ENCODE data around the gene SEMA6A. TPM values are rescaled to one million over a fixed set of nuclear protein-coding genes. Genes with fewer than 3 reads are reported as not detected.
"Not testable (repeated sequence)": the region's sequence is repeated elsewhere in the genome, so short reads cannot be mapped to it uniquely, and the experiment has no call there.

Gene SEMA6A
- polyA plus RNA-seq, 3 donors, result 4.2 to 6.0 (median 5.8) TPM

DNA sequence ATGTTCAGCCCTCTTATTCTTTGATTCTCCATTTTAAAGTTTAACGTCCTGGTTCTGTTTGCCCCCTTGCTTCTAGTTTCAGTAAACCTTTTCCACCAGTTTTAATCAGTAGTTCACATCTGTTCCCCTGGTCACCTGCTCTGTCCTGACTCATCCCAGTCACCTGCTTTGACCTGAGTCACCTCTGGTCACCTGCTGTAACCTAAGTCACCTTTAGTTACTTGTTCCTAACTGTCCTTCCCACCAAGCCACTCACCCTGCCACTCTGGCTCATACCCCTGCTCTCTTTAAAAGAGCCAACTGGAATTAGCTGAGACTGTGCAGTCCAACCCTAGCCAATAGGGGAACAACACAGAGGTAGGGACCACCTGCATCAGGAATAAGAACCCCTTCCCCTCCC, 43.0 kb downstream of the SEMA6A start:
- WGBS, 3 donors, result 67 to 91% (median 86%) methylated on average over 1 of the region's 1 CpG
- no peak overlapping the region for H3K27ac ChIP-seq (ENCODE audit: low read depth, low read length)

DNA sequence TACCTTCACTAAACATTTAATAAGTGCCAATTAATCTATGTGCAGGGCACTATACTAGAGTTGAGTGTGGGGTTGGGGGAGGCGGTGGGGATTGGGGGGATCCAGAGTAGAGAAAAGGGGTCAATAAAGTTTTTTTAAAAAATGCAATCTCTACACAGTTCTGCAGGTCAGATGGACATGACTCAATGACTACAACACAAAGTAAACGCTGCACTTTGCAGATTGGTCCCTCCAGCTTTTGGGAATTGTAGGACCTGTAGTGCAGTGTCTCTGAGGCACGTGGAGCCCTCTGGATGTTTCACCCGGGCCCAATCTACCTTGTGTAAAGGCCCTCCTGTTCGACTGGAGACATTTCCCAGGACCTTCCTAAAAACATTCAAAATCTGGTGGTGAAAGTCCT, 43.5 kb downstream of the SEMA6A start:
- no peak overlapping the region for H3K27ac ChIP-seq (ENCODE audit: low read depth, low read length)
- WGBS, 3 donors, result 85 to 89% (median 86%) methylated on average over 5 of the region's 5 CpGs

DNA sequence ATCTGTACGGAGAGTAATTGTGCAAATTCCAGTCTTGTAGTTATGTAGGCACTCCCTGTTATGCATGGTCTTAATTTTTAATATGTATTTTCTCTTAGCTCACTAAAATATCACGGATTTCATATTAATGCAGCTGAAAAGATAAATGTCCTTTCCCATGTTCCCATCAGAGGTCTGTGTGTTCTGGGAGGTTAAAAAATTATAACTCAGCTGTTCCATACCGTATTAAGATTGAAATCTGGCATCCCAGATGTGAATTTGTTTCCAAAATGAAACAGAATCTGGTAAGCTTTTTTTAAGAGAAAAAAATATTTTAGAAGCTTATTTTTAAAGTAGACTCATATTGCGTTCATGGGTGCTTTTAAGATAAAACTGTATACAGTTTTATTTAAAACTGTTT, 44.3 kb downstream of the SEMA6A start:
- WGBS, 3 donors, result 68 to 72% (median 70%) methylated on average over 4 of the region's 4 CpGs
- no peak overlapping the region for H3K27ac ChIP-seq (ENCODE audit: low read depth, low read length)

DNA sequence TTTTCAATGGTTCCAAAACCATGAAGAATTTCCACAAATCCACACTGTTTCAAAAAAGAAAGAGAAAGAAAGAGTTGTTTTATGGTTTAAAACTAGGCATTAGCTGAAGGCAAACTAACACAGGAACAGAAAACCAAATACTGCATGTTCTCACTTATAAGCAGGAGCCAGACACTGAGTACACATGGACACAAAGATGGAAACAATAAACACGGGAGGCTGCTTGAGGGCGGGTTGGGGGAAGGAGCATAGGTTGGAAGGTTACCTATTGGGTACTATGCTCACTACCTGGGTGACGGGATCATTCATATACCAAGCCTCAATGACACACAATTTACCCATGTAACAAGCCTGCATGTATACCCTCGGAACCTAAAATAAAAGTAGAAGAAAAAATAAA, 45.0 kb downstream of the SEMA6A start:
- 80 to 89% (median 83%) methylated on average over 4 of the region's 4 CpGs for WGBS, 3 donors
- H3K27ac ChIP-seq (ENCODE audit: low read depth, low read length), result no peak overlapping the region

DNA sequence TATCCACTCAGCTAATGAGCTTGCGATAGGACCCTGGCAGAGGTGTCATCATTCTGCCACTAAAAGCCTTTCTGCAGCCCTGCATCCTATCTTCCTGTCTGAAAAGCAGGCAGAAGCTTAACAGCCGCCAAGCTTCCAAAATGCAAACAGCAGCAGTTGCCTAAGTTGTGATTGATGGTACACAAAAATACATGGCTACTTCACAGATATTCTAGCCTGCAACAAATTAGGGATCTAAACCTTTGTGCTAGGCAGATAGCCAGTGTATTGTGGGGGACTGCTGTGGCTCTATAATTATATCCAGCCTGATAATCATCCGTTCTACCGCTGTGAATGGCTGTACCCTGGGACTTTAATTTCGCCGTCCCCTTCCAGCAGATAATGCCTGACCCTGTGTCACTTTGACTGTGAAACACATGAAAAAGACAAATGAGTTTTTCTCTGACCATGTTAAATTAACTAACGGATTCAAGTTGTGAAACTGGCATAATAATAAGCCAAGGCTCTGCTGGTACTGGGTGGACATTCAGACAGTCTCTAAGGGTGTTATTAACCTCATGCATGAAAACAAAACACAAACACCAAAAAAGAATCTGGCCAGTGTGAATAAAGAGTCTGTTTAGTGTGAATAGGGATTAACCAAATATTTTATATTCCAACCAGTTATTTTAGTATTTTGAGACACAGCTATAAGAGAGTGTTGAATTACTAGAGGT, 45.9 kb downstream of the SEMA6A start:
- no peak overlapping the region for H3K27ac ChIP-seq (ENCODE audit: low read depth, low read length)
- WGBS, 3 donors, result 51 to 64% (median 56%) methylated on average over 7 of the region's 7 CpGs

DNA sequence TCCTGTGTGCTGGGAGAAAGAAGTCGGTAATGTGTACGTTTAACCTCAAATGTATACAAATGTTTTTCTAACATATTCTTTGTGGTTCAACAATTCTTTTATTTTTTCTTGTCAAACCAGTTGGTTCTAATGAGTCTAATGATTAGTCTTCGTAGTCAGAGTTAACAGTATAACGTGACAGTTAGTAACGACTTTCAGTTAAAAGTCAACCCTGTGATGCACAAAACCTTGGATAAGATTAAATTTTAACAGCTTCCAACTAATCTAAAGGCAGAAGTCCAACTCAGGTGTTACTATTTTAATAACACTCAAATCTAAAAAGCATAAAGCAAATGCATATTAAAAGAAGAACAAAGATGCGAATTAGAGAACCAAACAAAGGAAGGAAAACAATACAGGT, 47.0 kb downstream of the SEMA6A start:
- no peak overlapping the region for H3K27ac ChIP-seq (ENCODE audit: low read depth, low read length)
- WGBS, 3 donors, result 37 to 87% (median 80%) methylated on average over 6 of the region's 6 CpGs

DNA sequence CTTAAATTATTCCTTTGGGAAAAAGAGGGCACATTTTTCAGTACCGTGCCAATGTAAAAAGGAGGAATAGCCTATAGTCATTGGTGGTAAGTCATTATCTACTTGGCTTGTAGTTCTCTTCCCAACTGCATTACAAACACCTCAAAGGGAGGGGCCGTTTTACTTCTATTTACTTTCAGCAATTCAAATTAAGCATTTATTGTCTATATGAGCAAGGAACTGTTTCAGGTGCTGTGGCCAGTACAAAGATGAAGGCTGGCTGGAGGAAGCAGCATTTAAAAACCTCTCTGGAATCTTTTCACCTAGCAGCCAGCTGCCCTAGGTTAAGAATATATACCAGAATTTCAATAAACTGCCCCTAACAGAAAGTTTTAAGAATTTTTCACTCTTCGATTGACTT, 48.9 kb downstream of the SEMA6A start:
- WGBS, 3 donors, result 71 to 96% (median 72%) methylated on average over 3 of the region's 3 CpGs
- H3K27ac ChIP-seq (ENCODE audit: low read depth, low read length), result no peak overlapping the region

DNA sequence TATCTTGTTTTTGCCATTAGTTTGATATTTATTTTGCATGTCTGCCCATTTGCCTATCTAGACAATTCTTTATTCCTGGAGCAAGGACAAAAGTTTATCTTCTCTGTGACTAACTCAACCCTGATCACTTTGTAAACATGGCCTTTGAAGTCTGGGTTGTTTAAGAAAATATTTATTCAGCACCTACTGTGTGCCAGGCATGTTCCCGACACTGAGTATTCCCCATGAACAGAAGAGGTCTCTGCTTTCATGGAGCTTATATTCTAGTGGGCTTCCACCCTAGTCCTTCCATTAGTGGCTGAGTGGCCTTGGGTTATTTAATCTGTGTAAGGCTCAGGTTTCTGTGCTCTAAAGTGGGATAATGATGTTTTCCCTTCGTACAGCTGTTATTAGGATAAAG, 49.7 kb downstream of the SEMA6A start:
- H3K27ac ChIP-seq (ENCODE audit: low read depth, low read length), result no peak overlapping the region
- WGBS, 3 donors, result 40 to 93% (median 90%) methylated on average over 2 of the region's 2 CpGs

DNA sequence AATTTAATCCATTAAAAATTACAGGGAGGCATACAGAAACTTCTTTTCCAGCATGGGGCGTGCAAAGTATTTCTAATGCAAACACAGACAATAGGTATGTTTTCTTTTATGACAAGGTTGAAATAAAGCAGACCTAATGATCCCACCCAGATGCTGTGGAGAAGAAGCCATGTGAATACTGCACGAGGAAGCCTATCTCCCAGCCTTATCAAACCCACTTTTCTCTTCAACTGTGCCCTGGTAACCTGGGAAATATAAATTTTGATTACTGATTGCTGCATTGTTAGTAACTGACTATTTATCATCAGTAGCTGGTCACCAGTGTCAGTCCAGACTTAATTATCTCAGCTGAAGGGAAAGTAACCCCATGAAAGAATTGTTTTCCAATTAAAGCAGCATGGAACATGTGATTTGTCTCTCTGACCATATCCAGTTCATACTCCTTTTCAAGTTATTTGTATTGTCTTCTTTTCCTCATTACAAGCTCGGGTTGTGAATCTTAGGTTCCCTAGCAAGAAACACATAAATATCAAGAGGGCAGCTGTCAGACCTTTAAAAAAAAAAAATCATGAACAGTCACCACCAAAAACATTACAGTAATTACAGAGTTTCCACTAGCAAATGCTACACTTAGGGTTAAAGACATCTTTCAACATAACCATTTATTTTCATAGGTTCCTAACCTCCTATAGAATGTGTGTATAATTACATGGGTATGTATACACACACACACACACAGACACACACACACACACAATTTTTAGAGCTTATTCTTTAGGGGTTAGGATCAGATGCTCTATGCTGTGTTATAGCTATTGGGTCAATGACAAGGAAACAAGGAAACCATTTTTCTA, 50.3 kb downstream of the SEMA6A start:
- H3K27ac ChIP-seq (ENCODE audit: low read depth, low read length), result no peak overlapping the region
- whole genome bisulfite sequencing, 3 donors, result 65 to 88% (median 86%) methylated on average over 3 of the region's 3 CpGs

DNA sequence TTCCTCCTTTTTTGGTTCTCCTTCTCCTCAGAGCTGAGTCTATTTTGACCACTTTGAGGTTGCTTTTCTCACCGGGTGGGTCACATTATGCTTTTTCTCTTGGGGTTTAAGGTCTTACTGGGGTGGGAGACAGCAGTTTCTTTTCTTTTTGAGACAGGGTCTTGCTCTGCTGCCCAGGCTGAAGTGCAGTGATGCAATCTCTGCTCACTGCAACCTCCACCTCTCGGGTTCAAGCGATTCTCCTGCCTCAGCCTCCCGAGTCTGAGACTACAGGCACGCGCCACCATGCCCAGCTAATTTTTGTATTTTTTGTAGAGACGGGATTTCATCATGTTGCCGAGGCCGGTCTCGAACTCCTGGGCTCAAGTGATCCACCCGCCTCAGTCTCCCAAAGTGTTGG, 51.4 kb downstream of the SEMA6A start:
- 96 to 97% (median 96%) methylated on average over 11 of the region's 11 CpGs for WGBS, 3 donors
- H3K27ac ChIP-seq (ENCODE audit: low read depth, low read length), result not testable (repeated sequence)

DNA sequence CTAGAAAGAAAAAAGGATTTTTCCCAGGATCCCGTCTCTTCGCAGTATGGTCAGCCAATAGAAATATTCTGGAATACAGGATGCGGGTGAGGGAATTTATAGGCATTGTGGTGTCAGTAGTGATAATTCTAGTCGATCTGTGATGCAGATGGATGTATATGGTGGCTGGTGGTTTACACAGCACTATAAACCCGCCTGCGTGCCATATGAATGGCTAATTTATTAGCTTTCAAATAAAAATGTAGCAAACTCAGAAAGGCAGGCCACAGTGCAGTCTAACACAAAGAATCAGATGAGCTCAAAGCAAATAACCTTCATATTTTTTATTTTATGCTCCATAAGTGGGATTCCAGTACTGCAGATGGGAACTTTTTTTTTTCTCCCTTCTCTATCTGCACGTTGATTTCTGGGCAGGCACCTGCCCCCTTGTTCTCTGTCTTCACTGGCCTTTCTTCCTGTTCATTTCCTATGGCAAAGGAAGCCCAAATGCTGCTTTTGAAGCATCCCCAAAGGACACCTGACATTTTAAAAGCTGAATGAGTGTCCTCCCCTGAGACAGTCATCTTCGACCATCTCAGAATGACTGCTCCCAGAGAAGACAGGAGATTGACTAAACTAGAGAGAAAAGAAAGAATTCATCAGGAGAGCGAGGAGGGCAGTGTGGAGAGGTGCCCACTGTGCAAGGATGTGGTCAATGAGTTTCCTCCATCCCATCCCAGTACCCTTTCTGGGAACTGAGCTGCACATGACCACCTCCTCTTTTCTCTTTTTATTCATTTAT, 52.1 kb downstream of the SEMA6A start:
- 84 to 88% (median 87%) methylated on average over 9 of the region's 9 CpGs for whole genome bisulfite sequencing, 3 donors
- no peak overlapping the region for H3K27ac ChIP-seq (ENCODE audit: low read depth, low read length)

DNA sequence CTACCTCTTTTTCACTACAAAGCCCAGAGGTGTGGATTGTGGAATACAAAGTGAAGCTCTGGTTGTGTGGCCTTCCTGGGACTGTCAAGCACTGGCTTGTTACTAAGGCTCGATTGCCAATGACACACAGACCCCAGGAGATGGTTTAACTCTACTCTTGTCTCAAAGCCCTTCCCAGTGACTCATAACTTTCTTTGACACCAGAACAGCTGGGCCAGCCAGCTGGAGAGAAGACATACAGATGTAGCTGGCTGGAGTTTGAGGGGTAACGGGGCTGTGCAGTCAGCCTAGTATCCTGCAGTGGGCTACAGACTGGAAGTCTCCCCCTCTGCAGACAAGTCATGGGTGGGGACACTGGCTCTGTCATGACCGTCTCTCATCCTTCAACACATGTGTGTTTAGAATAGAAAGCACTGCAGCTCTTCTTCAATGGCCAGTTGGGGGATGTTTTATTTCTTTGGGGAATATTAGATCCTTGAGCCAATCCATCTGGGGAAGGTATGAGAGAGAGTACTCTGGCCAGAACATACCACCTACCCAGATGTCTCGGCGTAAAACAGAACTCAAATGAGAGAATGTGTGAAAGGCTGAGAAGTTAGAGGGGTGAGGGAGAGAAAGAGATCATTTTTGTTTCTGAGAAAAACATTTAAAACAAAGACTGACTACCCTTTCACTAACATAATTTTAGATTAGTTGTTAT, 53.3 kb downstream of the SEMA6A start:
- no peak overlapping the region for H3K27ac ChIP-seq (ENCODE audit: low read depth, low read length)
- WGBS, 3 donors, result 65 to 84% (median 68%) methylated on average over 5 of the region's 5 CpGs

DNA sequence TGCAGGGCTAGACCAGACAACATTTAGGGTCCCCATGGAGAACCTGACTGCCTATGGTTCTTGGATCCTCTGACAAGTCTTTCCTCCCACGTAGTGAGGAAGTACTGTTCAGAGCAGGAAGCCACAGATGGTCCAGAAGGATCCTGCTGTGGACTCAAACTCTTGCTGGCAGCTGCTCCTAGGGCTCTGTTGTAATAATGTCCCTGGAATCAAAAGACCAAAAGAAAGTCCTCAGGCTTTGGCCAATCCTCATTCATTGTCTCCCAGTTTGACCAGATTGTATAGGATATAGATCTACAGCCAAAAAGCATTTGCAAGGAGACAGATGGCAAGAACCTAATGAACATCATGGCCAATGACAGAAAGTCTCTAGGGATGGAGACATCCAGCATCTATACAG, 53.9 kb downstream of the SEMA6A start:
- H3K27ac ChIP-seq (ENCODE audit: low read depth, low read length), result no peak overlapping the region

DNA sequence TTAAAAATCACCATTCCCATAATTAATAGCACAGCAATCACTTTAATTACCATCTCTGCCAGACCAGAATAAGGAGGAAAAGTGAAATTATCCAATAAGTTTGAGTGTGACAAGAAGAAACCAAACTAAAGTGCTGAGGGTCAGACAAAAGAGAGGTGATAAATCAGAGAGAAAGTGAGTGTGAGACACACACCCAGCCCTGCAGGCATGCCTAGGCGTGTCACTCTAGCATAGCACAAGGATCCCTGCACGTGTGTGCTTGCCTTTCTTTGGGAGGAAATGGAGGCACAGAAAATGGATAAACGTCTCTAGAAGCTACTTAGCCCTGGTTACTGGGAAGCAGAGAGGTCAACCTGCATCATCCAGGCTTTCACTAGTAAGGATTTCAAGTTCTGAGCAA, 56.2 kb downstream of the SEMA6A start:
- WGBS, 3 donors, result 81 to 84% (median 82%) methylated on average over 3 of the region's 3 CpGs
- H3K27ac ChIP-seq (ENCODE audit: low read depth, low read length), result no peak overlapping the region

More for the DNA sequence above, 53.9 kb downstream of the SEMA6A start:
- WGBS, 3 donors, result 25 to 74% (median 27%) methylated on average over 1 of the region's 1 CpG

DNA sequence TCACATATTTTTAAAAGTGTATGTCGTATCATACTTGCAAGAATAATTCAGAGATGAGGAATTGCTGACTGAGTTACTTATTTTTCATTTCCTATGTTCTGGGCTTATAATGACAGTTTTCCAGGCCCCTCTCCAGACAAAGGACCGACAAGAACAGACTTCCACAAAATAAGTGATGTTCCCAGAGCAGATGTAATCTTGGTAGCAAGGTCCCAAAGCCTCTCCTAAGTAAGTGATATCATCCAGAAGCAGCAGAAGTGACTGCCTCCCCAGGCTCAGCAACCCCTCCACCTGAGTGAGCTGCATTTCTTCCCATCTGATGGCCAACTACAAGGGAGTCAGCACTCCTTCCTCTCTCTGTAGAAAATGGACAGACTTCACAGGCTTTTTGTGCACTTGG, 57.1 kb downstream of the SEMA6A start:
- no peak overlapping the region for H3K27ac ChIP-seq (ENCODE audit: low read depth, low read length)
- WGBS, 3 donors, result 53 to 81% (median 58%) methylated on average over 2 of the region's 2 CpGs

DNA sequence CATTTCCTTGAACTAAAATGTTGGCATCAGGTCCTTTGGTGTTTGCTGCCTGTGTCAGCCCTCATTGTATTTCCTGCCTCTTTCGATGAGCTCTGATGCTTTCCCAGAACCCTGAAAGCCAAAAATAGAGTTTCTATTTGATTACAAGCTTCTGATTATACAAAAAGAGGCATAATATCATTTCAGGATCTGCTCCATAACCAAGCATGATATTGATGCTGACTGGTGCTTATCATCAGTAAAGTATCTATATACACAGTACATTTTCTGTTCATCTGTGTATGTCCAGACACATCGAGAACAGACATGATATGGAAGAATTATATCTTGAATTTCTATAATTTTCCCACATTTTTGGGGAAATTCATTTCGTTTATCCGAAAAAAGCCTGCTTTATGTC, 58.6 kb downstream of the SEMA6A start:
- H3K27ac ChIP-seq (ENCODE audit: low read depth, low read length), result no peak overlapping the region
- 72 to 82% (median 76%) methylated on average over 4 of the region's 4 CpGs for WGBS, 3 donors

DNA sequence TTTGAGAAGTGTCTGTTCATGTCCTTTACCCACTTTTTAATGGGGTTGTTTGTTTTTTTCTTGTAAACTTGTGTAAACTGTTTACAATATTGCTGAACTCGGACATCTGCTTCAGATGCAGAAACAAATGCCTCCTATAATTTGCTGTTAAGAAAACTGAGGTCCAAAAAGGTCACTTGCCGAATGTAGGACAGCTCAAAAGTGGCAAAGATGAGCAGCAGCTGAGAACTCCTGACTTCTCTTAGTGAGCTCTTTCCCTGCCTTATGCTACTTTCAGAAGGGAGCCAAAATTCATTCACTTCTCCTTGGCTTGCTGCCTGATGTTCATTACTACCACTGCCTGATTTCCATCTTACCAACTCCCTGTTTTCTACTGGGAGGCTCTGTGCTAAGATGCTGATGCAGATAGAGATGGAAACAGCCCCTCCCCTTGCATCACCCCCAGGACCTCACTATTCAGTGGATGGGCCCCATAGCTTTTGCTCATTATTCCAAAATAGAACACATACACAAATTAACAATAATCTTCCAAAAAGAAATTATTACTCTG, 60.1 kb downstream of the SEMA6A start:
- 82 to 91% (median 90%) methylated on average over 2 of the region's 2 CpGs for WGBS, 3 donors

DNA sequence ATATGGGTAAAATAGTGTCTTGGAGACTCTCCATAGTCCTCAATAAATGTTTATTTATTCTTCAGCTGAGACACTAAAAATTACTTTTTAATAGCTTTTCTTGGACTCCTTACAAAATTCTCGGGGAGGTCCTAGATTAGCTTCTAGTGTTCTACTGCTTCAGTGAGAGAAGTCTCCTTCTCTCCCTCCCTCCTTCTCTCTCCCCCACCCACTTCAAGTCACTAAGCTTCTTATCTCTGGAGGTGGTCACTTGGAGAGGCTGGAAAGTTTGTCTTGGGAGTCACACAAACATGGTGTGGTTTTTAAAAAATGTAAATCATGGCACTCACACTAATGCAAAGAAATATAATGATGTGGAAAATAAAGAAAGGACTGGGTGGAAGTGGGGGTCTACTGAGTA, 64.1 kb downstream of the SEMA6A start:
- WGBS, 3 donors, result 50 to 68% (median 56%) methylated on average over 1 of the region's 1 CpG

More for the DNA sequence above, 60.1 kb downstream of the SEMA6A start:
- H3K27ac ChIP-seq (ENCODE audit: low read depth, low read length), result no peak overlapping the region

More for the DNA sequence above, 64.1 kb downstream of the SEMA6A start:
- H3K27ac ChIP-seq (ENCODE audit: low read depth, low read length), result no peak overlapping the region
